HCT116 (cell line): ENCODE results near the gene PODNL1.

Source experiments
- CTCF ChIP-seq, 3 experiments: fragments of 200-600 bp in 1 of 3; sonication (generic) in 1 of 3; IDR thresholded peaks in 2 of 3; conservative IDR thresholded peaks in 1 of 3; 2 replicates each; pipeline ENCODE4 v1.5.1; 2012 to 2017; ENCODE audit warnings: low read depth in 2 of 3, low read length in 2 of 3, antibody characterized with exemption in 1 of 3, borderline replicate concordance in 1 of 3, control low read depth in 1 of 3, mild to moderate bottlenecking in 1 of 3, mixed read lengths in 1 of 3, mixed run types in 1 of 3, moderate library complexity in 1 of 3; ENCODE audit not compliant: insufficient read depth in 1 of 3
- EGR1 ChIP-seq: IDR thresholded peaks from 2 replicates; pipeline ENCODE4 v1.6.1; 2012; ENCODE audit warnings: low read depth
- EZH2 ChIP-seq: fragments of 200-600 bp; sonication (generic); IDR thresholded peaks from 2 replicates; pipeline ENCODE4 v1.6.1; 2017; ENCODE audit warnings: antibody characterized with exemption, mixed run types
- REST ChIP-seq: IDR thresholded peaks from 2 replicates; pipeline ENCODE4 v1.6.1; 2012; ENCODE audit warnings: low read depth
- YY1 ChIP-seq: IDR thresholded peaks from 2 replicates; pipeline ENCODE4 v1.6.1; 2011; ENCODE audit warnings: low read length, low read depth, moderate library complexity, mild to moderate bottlenecking; ENCODE audit not compliant: insufficient replicate concordance; ENCODE audit errors: extremely low read depth
- ZFX ChIP-seq: fragments of 450-650 bp; IDR thresholded peaks from 2 replicates; pipeline ENCODE4 v1.6.1; 2017

- no peak for TF ChIP-seq ZFX
- TF ChIP-seq CTCF (IDR thresholded peaks at IDR 0.05 in 2 of 3, conservative IDR thresholded peaks at IDR 0.05 in 1 of 3; ENCODE audit: borderline replicate concordance in 1 of 3, insufficient read depth in 1 of 3, low read depth in 2 of 3, low read length in 2 of 3) = no peak
- TF ChIP-seq REST = no peak
- TF ChIP-seq EZH2 = no peak
- TF ChIP-seq EGR1 = no peak
- no peak for TF ChIP-seq YY1
Observed at GRCh38 chr19:13923194-13923987, 14.8 kb downstream of the PODNL1 start.
